GM12878 (cell line): ENCODE data around the gene TLCD5. TPM values are rescaled to one million over a fixed set of nuclear protein-coding genes. Genes with fewer than 3 reads are reported as not detected.

Experiments used
- ATAC-seq: fragments of 200-7000 bp; cut with Tn5 transposase; 3 replicates; pipeline ENCODE4 v1.9.1; 2020; ENCODE audit warnings: mild to moderate bottlenecking, moderate library complexity
- BruUV-seq: library from RNA; stranded (reverse); fragments of 400-500 nt; replicated peaks from 2 replicates; lab custom pipeline; 2021; lab: Mats Ljungman, UMichigan
- CTCF ChIA-PET: fragments of 300-600 bp; sonication (Branson Sonifier 250); formaldehyde crosslinking; extraction: SDS; loops from one replicate; lab custom pipeline; 2021; ENCODE audit warnings: inconsistent platforms; lab: Yijun Ruan, JAX
- POLR2A ChIA-PET: fragments of 350-600 bp; formaldehyde crosslinking; extraction: SDS; loops from one replicate; lab custom pipeline; 2021; ENCODE audit warnings: inconsistent platforms; lab: Charles Lee
- RAD21 ChIA-PET: fragments of 300-600 bp; sonication (Branson Sonifier 250); formaldehyde crosslinking; loops from one replicate; lab custom pipeline; 2023; ENCODE audit warnings: antibody characterized with exemption; ENCODE audit not compliant: unreplicated experiment; lab: Charles Lee
- SMC1A ChIA-PET: fragments of 300-600 bp; sonication (Branson Sonifier 250); formaldehyde crosslinking; loops from one replicate; lab custom pipeline; 2023; ENCODE audit not compliant: unreplicated experiment, uncharacterized antibody; lab: Charles Lee
- DNase-seq: peaks from one replicate; pipeline ENCODE4 v3.0.0-alpha.2; 2011; ENCODE audit warnings: low read depth, low spot score
- FAIRE-seq: peaks from 3 replicates; lab custom pipeline; 2011; peaks lifted over from hg19 to GRCh38; lab: Jason Lieb, UNC
- H2AFZ ChIP-seq: 2 replicates; pipeline ENCODE4 v1.6.0; 2011; ENCODE audit warnings: low read depth, low read length, control low read depth; ENCODE audit not compliant: control insufficient read depth
- H3K27ac ChIP-seq: 2 replicates; pipeline ENCODE4 v1.5.1; 2011; ENCODE audit warnings: control low read depth; ENCODE audit not compliant: control insufficient read depth, insufficient read depth
- H3K27me3 ChIP-seq, 2 experiments: replicated peaks in 1 of 2; 2 replicates each; pipeline versions ENCODE4 v1.6.0 to v1.6.1; 2011; ENCODE audit warnings: low read length in 1 of 2; ENCODE audit not compliant: control insufficient read depth in 2 of 2, insufficient read depth in 2 of 2
- H3K36me3 ChIP-seq, 2 experiments: 2 replicates each; pipeline ENCODE4 v1.5.1; 2011; ENCODE audit warnings: low read length in 1 of 2; ENCODE audit not compliant: control insufficient read depth in 2 of 2, insufficient read depth in 2 of 2
- H3K4me1 ChIP-seq: 2 replicates; pipeline ENCODE4 v1.6.1; 2011; ENCODE audit warnings: mild to moderate bottlenecking, low read length, moderate library complexity, mixed read lengths; ENCODE audit not compliant: control insufficient read depth, insufficient read depth
- H3K4me2 ChIP-seq: 2 replicates; pipeline ENCODE4 v1.6.0; 2011; ENCODE audit warnings: control low read depth; ENCODE audit not compliant: control insufficient read depth, insufficient read depth
- H3K4me3 ChIP-seq: fragments of 200-600 bp; sonication (generic); 2 replicates; pipeline ENCODE4 v1.5.1; 2016
- H3K79me2 ChIP-seq: 2 replicates; pipeline ENCODE4 v1.6.0; 2011; ENCODE audit warnings: low read length; ENCODE audit not compliant: control insufficient read depth, insufficient read depth
- H3K9ac ChIP-seq: 2 replicates; pipeline ENCODE4 v1.8.0; 2011; ENCODE audit warnings: low read length, control low read depth, mixed read lengths; ENCODE audit not compliant: control insufficient read depth, insufficient read depth
- H3K9me3 ChIP-seq: replicated peaks from 3 replicates; pipeline ENCODE4 v1.5.1; 2011; ENCODE audit warnings: mild to moderate bottlenecking, low read length; ENCODE audit not compliant: control insufficient read depth, insufficient read depth
- H4K20me1 ChIP-seq: 2 replicates; pipeline ENCODE4 v1.6.0; 2011; ENCODE audit not compliant: control insufficient read depth, insufficient read depth
- BACH1 ChIP-seq: fragments of 450-650 bp; IDR thresholded peaks from 2 replicates; pipeline ENCODE4 v1.6.1; 2017; ENCODE audit warnings: mild to moderate bottlenecking, borderline replicate concordance
- BRCA1 ChIP-seq: IDR thresholded peaks from 2 replicates; pipeline ENCODE4 v1.6.1; 2011; ENCODE audit warnings: low read depth, low read length, improper control_type of control experiment
- EZH2 ChIP-seq: IDR thresholded peaks from 2 replicates; pipeline ENCODE4 v1.6.1; 2012; ENCODE audit warnings: low read depth, mild to moderate bottlenecking, control low read depth, inconsistent platforms, low read length, borderline replicate concordance; ENCODE audit not compliant: control insufficient read depth
- MTA2 ChIP-seq: fragments of 450-650 bp; IDR thresholded peaks from 2 replicates; pipeline ENCODE4 v1.6.1; 2016; ENCODE audit warnings: low read depth, mild to moderate bottlenecking, moderate library complexity
- MXI1 ChIP-seq: fragments of 150-350 bp; IDR thresholded peaks from 2 replicates; pipeline ENCODE4 v1.6.1; 2011; ENCODE audit warnings: low read depth, mild to moderate bottlenecking, inconsistent platforms, low read length, improper control_type of control experiment
- NFIC ChIP-seq: IDR thresholded peaks from 2 replicates; pipeline ENCODE4 v1.6.1; 2012; ENCODE audit warnings: low read depth, mild to moderate bottlenecking, inconsistent platforms, low read length, moderate library complexity
- NRF1 ChIP-seq: conservative IDR thresholded peaks from 2 replicates; pipeline ENCODE4 v1.6.1; 2011; ENCODE audit warnings: mild to moderate bottlenecking, low read depth, low read length, improper control_type of control experiment
- RBBP5 ChIP-seq: fragments of 200-600 bp; sonication (generic); conservative IDR thresholded peaks from 2 replicates; pipeline ENCODE4 v1.6.1; 2016
- SIX5 ChIP-seq: IDR thresholded peaks from 2 replicates; pipeline ENCODE4 v1.6.1; 2011; ENCODE audit warnings: mild to moderate bottlenecking, low read depth, low read length, moderate library complexity; ENCODE audit not compliant: severe bottlenecking
- SPI1 ChIP-seq: IDR thresholded peaks from 2 replicates; pipeline ENCODE4 v1.6.1; 2011; ENCODE audit warnings: low read depth, mild to moderate bottlenecking, low read length, moderate library complexity, borderline replicate concordance; ENCODE audit not compliant: insufficient read depth
- YBX1 ChIP-seq: fragments of 450-650 bp; IDR thresholded peaks from 2 replicates; pipeline ENCODE4 v1.6.1; 2016; ENCODE audit warnings: antibody characterized with exemption
- ZNF207 ChIP-seq: fragments of 450-650 bp; IDR thresholded peaks from 2 replicates; pipeline ENCODE4 v1.6.1; 2014; ENCODE audit warnings: antibody characterized with exemption, mild to moderate bottlenecking, borderline replicate concordance
- WGBS: methylation state at CpG from one replicate; pipeline ENCODE4 v1.1.6; 2016; ENCODE audit warnings: low lambda C conversion rate; ENCODE audit not compliant: insufficient replicate concordance, insufficient coverage; ENCODE audit errors: missing lambda C conversion rate; 5-methylcytosine and 5-hydroxymethylcytosine counted together
- in situ Hi-C: fragments of 300-500 bp; cut with MboI; formaldehyde crosslinking; loops from 9 replicates; pipeline ENCODE4 v1.14.3; 2018; ENCODE audit warnings: mixed read lengths
- intact Hi-C: fragments of 100-400 bp; cut with micrococcal nuclease; formaldehyde crosslinking; loops from one replicate; pipeline ENCODE4 v1.14.2; 2022; ENCODE audit not compliant: unreplicated experiment
- polyA plus RNA-seq, 11 experiments: library from polyadenylated mRNA; depleted of rRNA in 4 of 11; unstranded in 6 of 11; stranded (reverse) in 5 of 11; fragments of >200 nt; fragmentation: Nextera tagmentation in 4 of 11; fragmentation: Illumina TruSeq in 1 of 11; extraction: Ambion mirVana in 4 of 11; extraction: Trizol in 1 of 11; gene quantifications; 1 replicate in 1 of 11; 2 replicates in 10 of 11; pipeline versions ENCODE4 v1.2.1 to v1.2.3, GENCODE V29; 2011 to 2016; ENCODE audit warnings: inconsistent platforms in 2 of 11, missing spikeins in 2 of 11, low read depth in 1 of 11
- total RNA-seq, 4 experiments: library from RNA; depleted of rRNA in 3 of 4; stranded (reverse); fragments of >200 nt in 3 of 4; fragmentation: Illumina TruSeq in 1 of 4; extraction: Trizol in 1 of 4; gene quantifications; 2 replicates each; pipeline versions ENCODE4 v1.2.1 to v1.2.3, GENCODE V29; 2013 to 2021
- TF ChIP-seq, protein P1 (sequence below): fragments of 450-650 bp; conservative IDR thresholded peaks from 2 replicates; pipeline ENCODE4 v1.6.1; 2017; ENCODE audit warnings: mild to moderate bottlenecking, moderate library complexity
- TF ChIP-seq, protein P2 (sequence below): IDR thresholded peaks from 2 replicates; pipeline ENCODE4 v1.6.1; 2011; ENCODE audit warnings: mild to moderate bottlenecking, low read depth, low read length, moderate library complexity; ENCODE audit not compliant: insufficient replicate concordance

Gene TLCD5
- total and polyA plus RNA-seq, 10 of the 15 experiments (the other 5 are each of a cell fraction or from before 2014, with no cell fraction given) = 2.4 to 13.3 (median 3.2) TPM

DNA sequence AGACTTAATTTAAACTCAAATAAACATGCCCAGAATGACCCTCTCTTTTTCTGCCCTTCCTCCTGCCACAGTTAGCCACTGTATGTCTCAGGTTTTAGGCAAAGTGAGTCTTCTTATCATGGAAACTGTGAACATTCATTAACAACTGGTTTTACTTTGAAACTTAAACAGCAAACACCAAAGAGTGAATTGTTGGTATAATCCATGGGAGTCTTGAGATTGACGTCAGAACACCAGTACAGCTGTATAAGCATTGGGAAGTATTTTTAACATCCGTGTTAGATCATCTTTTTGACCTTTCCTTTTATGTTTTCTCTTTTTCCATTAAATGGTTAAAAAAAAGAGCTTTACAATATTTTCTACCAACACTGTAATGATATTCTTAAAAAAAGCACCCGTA, 50.0 kb downstream of the TLCD5 start:
- no peaks in the 10 kb centered on the region for H3K4me1 ChIP-seq
- POLR2A ChIA-PET = no interaction called here
- H3K79me2 ChIP-seq = peaks cover 2% of the 10 kb centered on the region
- CTCF ChIA-PET = interaction anchor here (0.7 to 1.1 kb wide), 3 partner anchors 16 to 65 kb away, joined by 4 to 5 read pairs (median 4); no protein-coding TSS in a partner anchor
- no peak overlapping the region for H3K27ac ChIP-seq
- BruUV-seq = no TSS peak
- SMC1A ChIA-PET = interaction anchor here (0.6 to 2.2 kb wide), 10 partner anchors 8 to 41 kb away, joined by 3 to 8 read pairs (median 4); no protein-coding TSS in a partner anchor
- FAIRE-seq (no peak), ATAC-seq (no peak), DNase-seq (no peak)
- RAD21 ChIA-PET = no interaction called here
- H3K4me2 ChIP-seq = no peak overlapping the region
- TF ChIP-seq EZH2 = no peak
- TF ChIP-seq, protein P1, sequence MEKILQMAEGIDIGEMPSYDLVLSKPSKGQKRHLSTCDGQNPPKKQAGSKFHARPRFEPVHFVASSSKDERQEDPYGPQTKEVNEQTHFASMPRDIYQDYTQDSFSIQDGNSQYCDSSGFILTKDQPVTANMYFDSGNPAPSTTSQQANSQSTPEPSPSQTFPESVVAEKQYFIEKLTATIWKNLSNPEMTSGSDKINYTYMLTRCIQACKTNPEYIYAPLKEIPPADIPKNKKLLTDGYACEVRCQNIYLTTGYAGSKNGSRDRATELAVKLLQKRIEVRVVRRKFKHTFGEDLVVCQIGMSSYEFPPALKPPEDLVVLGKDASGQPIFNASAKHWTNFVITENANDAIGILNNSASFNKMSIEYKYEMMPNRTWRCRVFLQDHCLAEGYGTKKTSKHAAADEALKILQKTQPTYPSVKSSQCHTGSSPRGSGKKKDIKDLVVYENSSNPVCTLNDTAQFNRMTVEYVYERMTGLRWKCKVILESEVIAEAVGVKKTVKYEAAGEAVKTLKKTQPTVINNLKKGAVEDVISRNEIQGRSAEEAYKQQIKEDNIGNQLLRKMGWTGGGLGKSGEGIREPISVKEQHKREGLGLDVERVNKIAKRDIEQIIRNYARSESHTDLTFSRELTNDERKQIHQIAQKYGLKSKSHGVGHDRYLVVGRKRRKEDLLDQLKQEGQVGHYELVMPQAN = no peak
- no peak for TF ChIP-seq MTA2
- TF ChIP-seq RBBP5 = no peak
- no peak for TF ChIP-seq YBX1
- TF ChIP-seq, protein P2, sequence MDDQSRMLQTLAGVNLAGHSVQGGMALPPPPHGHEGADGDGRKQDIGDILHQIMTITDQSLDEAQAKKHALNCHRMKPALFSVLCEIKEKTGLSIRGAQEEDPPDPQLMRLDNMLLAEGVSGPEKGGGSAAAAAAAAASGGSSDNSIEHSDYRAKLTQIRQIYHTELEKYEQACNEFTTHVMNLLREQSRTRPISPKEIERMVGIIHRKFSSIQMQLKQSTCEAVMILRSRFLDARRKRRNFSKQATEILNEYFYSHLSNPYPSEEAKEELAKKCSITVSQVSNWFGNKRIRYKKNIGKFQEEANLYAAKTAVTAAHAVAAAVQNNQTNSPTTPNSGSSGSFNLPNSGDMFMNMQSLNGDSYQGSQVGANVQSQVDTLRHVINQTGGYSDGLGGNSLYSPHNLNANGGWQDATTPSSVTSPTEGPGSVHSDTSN = no peak
- TF ChIP-seq BACH1 = no peak
- no peak for TF ChIP-seq NRF1
- no peak for TF ChIP-seq ZNF207
- TF ChIP-seq NFIC = no peak
- no peak for TF ChIP-seq SPI1
- no peak for TF ChIP-seq BRCA1
- no peak for TF ChIP-seq MXI1
- no peak for TF ChIP-seq SIX5
- in situ Hi-C loops = no loop called here
- H3K4me3 ChIP-seq = no peak overlapping the region
- no peak overlapping the region for H3K9ac ChIP-seq
- no peaks in the 10 kb centered on the region for H3K36me3 ChIP-seq
- peaks cover 3% of the 10 kb centered on the region; the same call in 2 of the 3 replicates for H3K9me3 ChIP-seq
- no peaks in the 10 kb centered on the region for H3K27me3 ChIP-seq
- WGBS = 84% methylated on average over 3 of the region's 3 CpGs
- H4K20me1 ChIP-seq = no peaks in the 10 kb centered on the region
- H2AFZ ChIP-seq = no peak overlapping the region
- intact Hi-C loops = no loop called here
